Thyroid gland (tissue), 4 donors: Measurements from ENCODE around the gene ASXL1. TPM values are rescaled to one million over a fixed set of nuclear protein-coding genes. Genes with fewer than 3 reads are reported as not detected.

Experiments used
- DNase-seq, 2 donors: peaks; one replicate each; pipeline ENCODE4 v3.0.0-alpha.2; 2019
- H3K27ac ChIP-seq, 3 donors: fragments of 200-600 bp; sonication (generic); 1 replicate in 2 of 3; 2 replicates in 1 of 3; pipeline ENCODE4 v1.5.1; 2016 to 2019; ENCODE audit warnings: mild to moderate bottlenecking in 1 of 3, moderate library complexity in 1 of 3
- H3K27me3 ChIP-seq: fragments of 200-600 bp; sonication (generic); one replicate; pipeline ENCODE4 v1.5.1; 2019
- H3K36me3 ChIP-seq, 2 donors: fragments of 200-600 bp; sonication (generic); one replicate each; pipeline ENCODE4 v1.5.1; 2016 to 2019
- H3K4me1 ChIP-seq, 2 donors: fragments of 200-600 bp; sonication (generic); one replicate each; pipeline ENCODE4 v1.5.1; 2017 to 2019
- H3K4me3 ChIP-seq, 3 donors: fragments of 200-600 bp; sonication (generic); replicated peaks in 1 of 3; 1 replicate in 2 of 3; 2 replicates in 1 of 3; pipeline ENCODE4 v1.5.1; 2016; ENCODE audit warnings: mild to moderate bottlenecking in 1 of 3
- H3K9me3 ChIP-seq: fragments of 200-600 bp; sonication (generic); one replicate; pipeline ENCODE4 v1.5.1; 2017
- POLR2A ChIP-seq, 2 donors: fragments of 450-650 bp; IDR thresholded peaks; one replicate each; pipeline ENCODE4 v1.6.1; 2017; ENCODE audit warnings: antibody characterized with exemption in 2 of 2, mild to moderate bottlenecking in 2 of 2, moderate library complexity in 1 of 2
- WGBS, 2 donors: methylation state at CpG; one replicate each; pipeline ENCODE4 v1.1.5; 2017; 5-methylcytosine and 5-hydroxymethylcytosine counted together
- intact Hi-C: fragments of 100-400 bp; cut with DNase I; formaldehyde crosslinking; loops from one replicate; pipeline ENCODE4 v1.15.1; 2023
- total RNA-seq, 4 donors: library from RNA; depleted of rRNA; stranded (reverse); fragments of >200 nt; gene quantifications; one replicate each; pipeline ENCODE4 v1.2.3, GENCODE V29; 2016
- TF ChIP-seq, protein P1 (sequence below), 6 experiments: fragments of 200-600 bp in 3 of 6; fragments of 450-650 bp in 3 of 6; sonication (generic) in 3 of 6; IDR thresholded peaks; one replicate each; pipeline ENCODE4 v1.5.1; 2016 to 2019; ENCODE audit warnings: antibody characterized with exemption in 6 of 6, mild to moderate bottlenecking in 2 of 6, inconsistent platforms in 1 of 6, moderate library complexity in 1 of 6

ASXL1 gene
- total RNA-seq, 4 donors from 2014 or later, result 62.1 to 155 (median 67.5) TPM

- 6 to 7% methylated on average over 11 of the region's 11 CpGs for WGBS, 2 donors
- Histone ChIP-seq H3K9me3 (no peaks in the 10 kb centered on the region), H3K36me3 (no peaks in the 10 kb centered on the region), H3K4me3 (peak overlapping the region; percentile 14 to 89 (median 56)), H3K27me3 (no peaks in the 10 kb centered on the region), H3K4me1 (peaks cover 33 to 53% of the 10 kb centered on the region in 2 donors), H3K27ac (peak overlapping the region; percentile 82 to 96 (median 95))
- TF ChIP-seq, protein P1, sequence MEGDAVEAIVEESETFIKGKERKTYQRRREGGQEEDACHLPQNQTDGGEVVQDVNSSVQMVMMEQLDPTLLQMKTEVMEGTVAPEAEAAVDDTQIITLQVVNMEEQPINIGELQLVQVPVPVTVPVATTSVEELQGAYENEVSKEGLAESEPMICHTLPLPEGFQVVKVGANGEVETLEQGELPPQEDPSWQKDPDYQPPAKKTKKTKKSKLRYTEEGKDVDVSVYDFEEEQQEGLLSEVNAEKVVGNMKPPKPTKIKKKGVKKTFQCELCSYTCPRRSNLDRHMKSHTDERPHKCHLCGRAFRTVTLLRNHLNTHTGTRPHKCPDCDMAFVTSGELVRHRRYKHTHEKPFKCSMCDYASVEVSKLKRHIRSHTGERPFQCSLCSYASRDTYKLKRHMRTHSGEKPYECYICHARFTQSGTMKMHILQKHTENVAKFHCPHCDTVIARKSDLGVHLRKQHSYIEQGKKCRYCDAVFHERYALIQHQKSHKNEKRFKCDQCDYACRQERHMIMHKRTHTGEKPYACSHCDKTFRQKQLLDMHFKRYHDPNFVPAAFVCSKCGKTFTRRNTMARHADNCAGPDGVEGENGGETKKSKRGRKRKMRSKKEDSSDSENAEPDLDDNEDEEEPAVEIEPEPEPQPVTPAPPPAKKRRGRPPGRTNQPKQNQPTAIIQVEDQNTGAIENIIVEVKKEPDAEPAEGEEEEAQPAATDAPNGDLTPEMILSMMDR (IDR thresholded peaks at IDR 0.05), result no peak
- TF ChIP-seq POLR2A (IDR thresholded peaks at IDR 0.05), result no peak
- intact Hi-C loops, result loop anchor here (5.0 to 10.0 kb wide), 2 partner anchors 95 to 123 kb away; no protein-coding TSS in a partner anchor
- DNase-seq, result no peak
Measured at GRCh38 chr20:32359633-32360332, 1.7 kb downstream of the ASXL1 start.

GRCh38 chr20:32360333-32360634 is 2.2 kb downstream of the ASXL1 start:
- intact Hi-C loops, result no loop called here
- Histone ChIP-seq H3K4me1 (peaks cover 33 to 58% of the 10 kb centered on the region in 2 donors), H3K9me3 (no peaks in the 10 kb centered on the region), H3K4me3 (peak overlapping the region in 1 of 3 donors; percentile 89), H3K27me3 (no peaks in the 10 kb centered on the region), H3K36me3 (no peaks in the 10 kb centered on the region), H3K27ac (peak overlapping the region; percentile 49 to 96 (median 82))
- TF ChIP-seq, protein P1 (IDR thresholded peaks at IDR 0.05), result no peak
- TF ChIP-seq POLR2A (IDR thresholded peaks at IDR 0.05), result no peak
- 9 to 19% methylated on average over 5 of the region's 5 CpGs for WGBS, 2 donors
- DNase-seq, result no peak

DNA sequence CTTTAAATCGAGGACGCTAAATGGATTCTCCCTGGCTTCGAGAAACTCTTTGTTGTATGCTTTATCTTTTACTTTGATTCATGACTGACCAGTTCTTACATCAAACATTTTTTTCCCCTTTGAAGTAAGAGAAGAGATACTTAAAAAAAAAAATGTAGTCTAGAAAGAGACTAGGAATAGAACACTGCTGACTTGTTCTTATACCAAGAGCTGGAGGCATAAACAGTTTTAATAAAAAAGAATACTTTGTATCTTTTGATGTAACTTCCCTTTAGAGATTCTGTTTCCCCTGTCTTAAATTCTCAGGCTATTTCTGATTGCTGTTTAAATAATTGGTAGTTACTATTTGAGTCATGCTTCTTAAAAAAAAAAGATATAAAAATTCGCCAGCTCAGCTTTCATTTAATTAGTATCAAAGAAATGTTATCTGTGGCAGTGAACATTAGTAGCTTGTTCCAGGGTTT is 4.8 kb downstream of the ASXL1 start:
- WGBS, 2 donors, result 49 to 50% methylated on average over 4 of the region's 4 CpGs
- TF ChIP-seq POLR2A (IDR thresholded peaks at IDR 0.05), result no peak
- TF ChIP-seq, protein P1 (IDR thresholded peaks at IDR 0.05), result no peak
- H3K27me3 ChIP-seq, result no peaks in the 10 kb centered on the region
- no peak overlapping the region for H3K4me3 ChIP-seq
- intact Hi-C loops, result no loop called here
- no peak for DNase-seq
- no peaks in the 10 kb centered on the region for H3K9me3 ChIP-seq
- H3K36me3 ChIP-seq, result no peaks in the 10 kb centered on the region
- peak overlapping the region in 1 of 3 donors; percentile 39 for H3K27ac ChIP-seq
- peaks cover 31 to 60% of the 10 kb centered on the region in 2 donors for H3K4me1 ChIP-seq

GRCh38 chr20:32363492-32363891 is 5.4 kb downstream of the ASXL1 start:
- Histone ChIP-seq H3K36me3 (no peaks in the 10 kb centered on the region), H3K4me1 (peaks cover 34 to 65% of the 10 kb centered on the region in 2 donors), H3K9me3 (no peaks in the 10 kb centered on the region), H3K27me3 (no peaks in the 10 kb centered on the region), H3K27ac (no peak overlapping the region), H3K4me3 (no peak overlapping the region)
- DNase-seq, result no peak
- 84 to 89% methylated on average over 2 of the region's 2 CpGs for WGBS, 2 donors
- intact Hi-C loops, result no loop called here
- TF ChIP-seq POLR2A (IDR thresholded peaks at IDR 0.05), result no peak
- TF ChIP-seq, protein P1 (IDR thresholded peaks at IDR 0.05), result no peak

DNA sequence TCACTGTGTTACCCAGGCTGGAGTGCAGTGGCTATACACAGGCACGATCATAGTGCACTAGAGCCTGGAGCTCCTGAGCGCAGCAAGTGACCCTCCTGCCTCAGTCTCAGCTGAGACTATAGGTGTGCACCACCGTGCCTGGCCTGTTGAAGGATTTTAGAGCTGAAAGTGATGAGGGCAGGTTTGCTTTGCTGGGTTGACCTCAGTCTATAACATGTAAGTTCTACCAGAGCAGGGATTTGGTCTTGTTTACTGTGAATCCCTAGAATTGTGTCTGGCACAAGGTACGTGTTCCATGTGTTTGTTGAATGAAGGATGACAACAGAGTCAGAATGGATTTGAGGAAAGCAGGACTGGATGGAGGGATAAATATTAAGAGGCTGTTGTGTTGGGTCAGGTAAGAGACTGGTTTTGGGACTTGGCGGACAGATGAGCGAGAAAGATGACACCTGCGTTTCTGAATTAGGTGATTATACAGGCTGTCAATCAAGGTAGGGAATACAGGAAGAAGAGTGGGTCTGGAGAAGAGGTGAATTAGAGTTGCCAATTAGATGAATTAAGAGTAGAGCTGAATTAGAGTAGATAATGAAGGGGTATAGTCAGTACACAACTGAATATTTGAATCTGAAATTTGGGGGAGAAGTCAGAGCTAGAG is 6.5 kb downstream of the ASXL1 start:
- 89 to 91% methylated on average over 7 of the region's 7 CpGs for WGBS, 2 donors
- Histone ChIP-seq H3K27ac (no peak overlapping the region), H3K4me1 (peaks cover 38 to 73% of the 10 kb centered on the region in 2 donors), H3K4me3 (no peak overlapping the region), H3K9me3 (no peaks in the 10 kb centered on the region), H3K27me3 (no peaks in the 10 kb centered on the region), H3K36me3 (no peaks in the 10 kb centered on the region)
- TF ChIP-seq, protein P1 (IDR thresholded peaks at IDR 0.05), result no peak
- no peak for TF ChIP-seq POLR2A (IDR thresholded peaks at IDR 0.05)
- DNase-seq, result no peak
- intact Hi-C loops, result no loop called here
